Retinal pigment epithelial cell (primary cell): ENCODE data around the gene PKNOX2.
"Not testable (repeated sequence)": the region's sequence is repeated elsewhere in the genome, so short reads cannot be mapped to it uniquely, and the experiment has no call there.

Source experiments
- DNase-seq: peaks from one replicate; pipeline ENCODE4 v3.0.0-alpha.2; 2010; ENCODE audit warnings: low read depth
- H3K4me3 ChIP-seq: 2 replicates; pipeline ENCODE4 v1.5.1; 2011; ENCODE audit warnings: mild to moderate bottlenecking, low read length, control low read depth, moderate library complexity
- CTCF ChIP-seq: conservative IDR thresholded peaks from 2 replicates; pipeline ENCODE4 v1.5.1; 2011; ENCODE audit warnings: low read depth, low read length, control low read depth, inconsistent platforms

Gene PKNOX2

DNA sequence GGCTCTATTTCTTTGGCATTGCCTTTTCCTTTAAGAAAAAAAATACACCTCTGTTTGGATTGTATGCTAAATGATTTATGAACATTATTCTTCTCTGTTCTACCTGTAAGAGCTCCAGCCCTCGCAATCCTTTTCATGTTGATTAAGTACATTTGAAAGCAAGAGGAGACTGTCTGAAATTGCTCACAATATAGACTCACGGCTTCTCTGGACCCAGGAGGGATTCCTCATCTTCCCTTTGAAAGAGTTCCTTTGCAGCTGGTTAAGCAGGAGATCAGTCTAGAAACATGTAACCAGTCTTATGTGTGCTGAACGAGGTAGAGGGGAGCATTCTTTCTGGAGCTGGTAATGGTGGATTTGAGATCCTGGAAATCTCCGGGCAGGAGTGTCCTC lies 47.4 kb downstream of the PKNOX2 start:
- no peak for DNase-seq
- no peak overlapping the region for H3K4me3 ChIP-seq
- TF ChIP-seq CTCF = no peak

GRCh38 chr11:125214601-125215565 lies 50.3 kb downstream of the PKNOX2 start:
- H3K4me3 ChIP-seq = no peak overlapping the region
- no peak for DNase-seq
- no peak for TF ChIP-seq CTCF

- DNase-seq = no peak
Observed at GRCh38 chr11:125215976-125216375, 51.4 kb downstream of the PKNOX2 start.

GRCh38 chr11:125218336-125218735 lies 53.8 kb downstream of the PKNOX2 start:
- H3K4me3 ChIP-seq = no peak overlapping the region
- no peak for DNase-seq
- no peak for TF ChIP-seq CTCF

More at GRCh38 chr11:125215976-125216375, 51.4 kb downstream of the PKNOX2 start:
- H3K4me3 ChIP-seq = no peak overlapping the region
- no peak for TF ChIP-seq CTCF

GRCh38 chr11:125221461-125221860 lies 56.9 kb downstream of the PKNOX2 start:
- no peak for DNase-seq
- TF ChIP-seq CTCF = no peak

DNA sequence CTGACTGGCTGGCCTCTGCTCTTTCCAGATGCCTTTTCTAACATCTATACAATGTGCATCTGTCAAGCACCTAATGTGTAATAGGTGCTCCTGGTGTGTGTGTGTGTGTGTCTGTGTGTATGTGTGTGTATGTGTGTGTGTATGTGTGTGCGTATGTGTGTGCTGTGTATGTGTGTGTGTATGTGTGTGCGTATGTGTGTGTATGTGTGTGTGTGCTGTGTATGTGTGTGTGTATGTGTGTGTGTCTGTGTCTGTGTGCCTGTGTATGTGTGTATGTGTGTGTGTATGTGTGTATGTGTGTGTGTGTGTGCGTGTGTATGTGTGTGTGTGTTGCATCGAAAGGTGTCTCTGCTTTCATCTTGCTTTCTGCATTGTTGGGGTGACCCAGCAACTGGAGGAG lies 57.9 kb downstream of the PKNOX2 start:
- no peak for DNase-seq
- H3K4me3 ChIP-seq = no peak overlapping the region
- no peak for TF ChIP-seq CTCF

More at GRCh38 chr11:125221461-125221860, 56.9 kb downstream of the PKNOX2 start:
- no peak overlapping the region for H3K4me3 ChIP-seq

DNA sequence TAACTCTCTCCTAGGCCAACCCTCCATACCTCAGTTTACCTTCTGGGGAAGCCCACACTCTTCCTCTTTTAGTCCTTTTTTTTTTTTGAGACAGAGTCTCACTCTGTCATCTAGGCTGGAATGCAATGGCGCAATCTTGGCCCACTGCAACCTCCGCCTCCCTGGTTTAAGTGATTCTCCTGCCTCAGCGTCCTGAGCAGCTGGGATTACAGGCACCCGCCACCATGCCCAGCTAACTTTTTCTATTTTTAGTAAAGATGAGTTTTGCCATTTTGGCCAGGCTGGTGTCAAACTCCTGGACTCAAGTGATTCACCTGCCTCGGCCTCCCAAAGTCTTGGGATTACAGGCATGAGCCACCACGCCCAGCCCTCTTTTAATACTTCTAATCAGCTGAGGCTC lies 58.6 kb downstream of the PKNOX2 start:
- not testable (repeated sequence) for H3K4me3 ChIP-seq, DNase-seq
